K562 (cell line): ENCODE data around the gene CCP110. TPM values are rescaled to one million over a fixed set of nuclear protein-coding genes. Genes with fewer than 3 reads are reported as not detected.

Source experiments
- ATAC-seq: fragments of 200-7000 bp; cut with Tn5 transposase; 3 replicates; pipeline ENCODE4 v1.9.1; 2020; ENCODE audit warnings: moderate library complexity
- BruUV-seq: library from RNA; stranded (reverse); fragments of 400-500 nt; replicated peaks from 2 replicates; lab custom pipeline; 2021; lab: Mats Ljungman, UMichigan
- CTCF ChIA-PET: fragments of 300-600 bp; formaldehyde crosslinking; extraction: SDS; loops from one replicate; lab custom pipeline; 2021; ENCODE audit warnings: low intra/inter-chr PET ratio; lab: Yijun Ruan, JAX
- POLR2A ChIA-PET: fragments of 300-600, 350-650 bp; sonication (Branson Sonifier 250); formaldehyde crosslinking; extraction: SDS; loops from one replicate; lab custom pipeline; 2021; ENCODE audit warnings: antibody characterized with exemption, inconsistent platforms; lab: Yijun Ruan, JAX
- DNase-seq, 4 experiments: peaks; one replicate each; pipeline versions ENCODE4 v3.0.0 to v3.0.0-alpha.2; 2011 to 2018; ENCODE audit warnings: low spot score in 3 of 4, mixed read lengths in 3 of 4; ENCODE audit errors: extremely low read depth in 1 of 4
- FAIRE-seq: peaks from 2 replicates; lab custom pipeline; 2011; peaks lifted over from hg19 to GRCh38; lab: Jason Lieb, UNC
- H2AFZ ChIP-seq: 2 replicates; pipeline ENCODE4 v1.6.0; 2011; ENCODE audit warnings: low read depth, low read length, control low read depth, inconsistent platforms
- H3K27ac ChIP-seq: fragments of 200-600 bp; 3 replicates; pipeline ENCODE4 v1.8.0; 2011; ENCODE audit warnings: low read depth, mild to moderate bottlenecking, control low read depth, inconsistent platforms, low read length, moderate library complexity, mixed read lengths; ENCODE audit errors: extremely low read depth
- H3K27me3 ChIP-seq, 2 experiments: fragments of 300-600 bp in 1 of 2; 2 replicates in 1 of 2; 3 replicates in 1 of 2; pipeline versions ENCODE4 v1.6.0 to v1.8.0; 2011; ENCODE audit warnings: inconsistent platforms in 2 of 2, low read length in 2 of 2, mild to moderate bottlenecking in 1 of 2, mixed read lengths in 1 of 2, moderate library complexity in 1 of 2; ENCODE audit not compliant: control insufficient read depth in 2 of 2, insufficient read depth in 2 of 2
- H3K36me3 ChIP-seq: fragments of 300-600 bp; 3 replicates; pipeline ENCODE4 v1.8.0; 2011; ENCODE audit warnings: mild to moderate bottlenecking, low read length, inconsistent platforms; ENCODE audit not compliant: control insufficient read depth, insufficient read depth
- H3K4me1 ChIP-seq, 2 experiments: fragments of 200-600 bp in 1 of 2; replicated peaks in 1 of 2; 2 replicates in 1 of 2; 3 replicates in 1 of 2; pipeline versions ENCODE4 v1.5.1 to v1.8.0; 2011; ENCODE audit warnings: inconsistent platforms in 2 of 2, low read length in 2 of 2, mild to moderate bottlenecking in 1 of 2, mixed read lengths in 1 of 2, moderate library complexity in 1 of 2; ENCODE audit not compliant: control insufficient read depth in 2 of 2, insufficient read depth in 2 of 2
- H3K4me2 ChIP-seq: 2 replicates; pipeline ENCODE4 v1.6.1; 2011; ENCODE audit warnings: low read length, control low read depth, inconsistent platforms, mixed read lengths; ENCODE audit not compliant: insufficient read depth
- H3K4me3 ChIP-seq: fragments of 200-600 bp; sonication (generic), shearing (Covaris generic); 2 replicates; pipeline ENCODE4 v1.5.1; 2016; ENCODE audit warnings: control low read depth, inconsistent platforms
- H3K79me2 ChIP-seq: fragments of 200-600 bp; 3 replicates; pipeline ENCODE4 v1.8.0; 2011; ENCODE audit warnings: low read length, inconsistent platforms; ENCODE audit not compliant: control insufficient read depth, insufficient read depth
- H3K9ac ChIP-seq, 2 experiments: 2 replicates each; pipeline versions ENCODE4 v1.6.0 to v1.6.1; 2011; ENCODE audit warnings: low read depth in 2 of 2, low read length in 2 of 2, control low read depth in 1 of 2, inconsistent platforms in 1 of 2, mild to moderate bottlenecking in 1 of 2, mixed read lengths in 1 of 2; ENCODE audit not compliant: insufficient read depth in 1 of 2
- H3K9me1 ChIP-seq: one replicate; pipeline ENCODE4 v1.6.0; 2011; ENCODE audit warnings: inconsistent platforms, mild to moderate bottlenecking, low read length, moderate library complexity; ENCODE audit not compliant: control insufficient read depth, insufficient read depth
- H3K9me3 ChIP-seq: replicated peaks from 2 replicates; pipeline ENCODE4 v1.5.1; 2011; ENCODE audit warnings: low read depth, low read length, inconsistent platforms; ENCODE audit not compliant: control insufficient read depth, insufficient read depth
- H4K20me1 ChIP-seq: replicated peaks from 2 replicates; pipeline ENCODE4 v1.6.1; 2011; ENCODE audit warnings: low read length, inconsistent platforms, mixed read lengths; ENCODE audit not compliant: control insufficient read depth, insufficient read depth
- CCAR2 ChIP-seq: fragments of 200-400 bp; formaldehyde crosslinking; IDR thresholded peaks from 2 replicates; pipeline ENCODE4 v1.6.1; 2017; ENCODE audit warnings: mild to moderate bottlenecking, low read depth, low read length
- NFIX ChIP-seq: fragments of 250-450 bp; sonication (Bioruptor Pico); IDR thresholded peaks from 2 replicates; pipeline ENCODE4 v1.4.0; 2020; ENCODE audit warnings: low read depth, mild to moderate bottlenecking, moderate library complexity
- NUFIP1 ChIP-seq: fragments of 450-650 bp; IDR thresholded peaks from 2 replicates; pipeline ENCODE4 v1.6.1; 2018; ENCODE audit not compliant: partially characterized antibody
- RBM14 ChIP-seq: fragments of 200-400 bp; formaldehyde crosslinking; IDR thresholded peaks from 2 replicates; pipeline ENCODE4 v1.6.1; 2018; ENCODE audit warnings: low read depth, mild to moderate bottlenecking, low read length, moderate library complexity, borderline replicate concordance; ENCODE audit not compliant: insufficient read depth
- RBM34 ChIP-seq: fragments of 200-400 bp; formaldehyde crosslinking; IDR thresholded peaks from 2 replicates; pipeline ENCODE4 v1.6.1; 2018; ENCODE audit warnings: low read length, borderline replicate concordance; ENCODE audit not compliant: insufficient read depth
- SREBF2 ChIP-seq: sonication (generic); formaldehyde crosslinking; IDR thresholded peaks from 2 replicates; pipeline ENCODE4 v1.4.0; 2020; ENCODE audit warnings: mild to moderate bottlenecking, missing genetic modification reagents
- ZBTB7A ChIP-seq: IDR thresholded peaks from 2 replicates; pipeline ENCODE4 v1.6.1; 2011; ENCODE audit warnings: low read depth, mild to moderate bottlenecking, low read length, moderate library complexity, borderline replicate concordance; ENCODE audit not compliant: control insufficient read depth
- ZNF57 ChIP-seq: fragments of 450-650 bp; formaldehyde crosslinking; IDR thresholded peaks from 2 replicates; pipeline ENCODE4 v1.4.0; 2020; ENCODE audit warnings: mild to moderate bottlenecking, moderate library complexity
- WGBS: fragments of 100-300 bp; shearing (Covaris generic); methylation state at CpG from one replicate; pipeline ENCODE4 v1.1.6; 2016; ENCODE audit warnings: low coverage, mixed read lengths; ENCODE audit not compliant: insufficient coverage; ENCODE audit errors: missing lambda C conversion rate; 5-methylcytosine and 5-hydroxymethylcytosine counted together
- in situ Hi-C: fragments of 300-500 bp; cut with MboI; formaldehyde crosslinking; loops from 4 replicates; pipeline ENCODE4 v1.15.0; 2018; ENCODE audit warnings: inconsistent platforms, mixed read lengths
- intact Hi-C: fragments of 100-400 bp; cut with micrococcal nuclease; formaldehyde crosslinking; loops from 2 replicates; pipeline ENCODE4 v1.14.2; 2022
- polyA plus RNA-seq, 8 experiments: library from polyadenylated mRNA; depleted of rRNA in 4 of 8; stranded (reverse) in 5 of 8; unstranded in 3 of 8; fragments of >200 nt; fragmentation: Nextera tagmentation in 2 of 8; fragmentation: Illumina TruSeq in 1 of 8; extraction: Ambion mirVana in 2 of 8; extraction: Trizol in 1 of 8; gene quantifications; 2 replicates each; pipeline versions ENCODE4 v1.2.1 to v1.2.3, GENCODE V29; 2011 to 2014; ENCODE audit warnings: inconsistent platforms in 1 of 8, missing spikeins in 1 of 8
- total RNA-seq, 7 experiments: library from RNA; depleted of rRNA in 6 of 7; stranded (reverse); fragments of >200 nt in 6 of 7; fragmentation: Illumina TruSeq in 2 of 7; extraction: Trizol in 2 of 7; gene quantifications; 2 replicates each; pipeline versions ENCODE4 v1.2.1 to v1.2.3, GENCODE V29; 2011 to 2021; ENCODE audit warnings: low replicate concordance in 1 of 7
- TF ChIP-seq, protein P1 (sequence below): fragments of 250-450 bp; sonication (Bioruptor Pico); IDR thresholded peaks from 2 replicates; pipeline ENCODE4 v1.5.0; 2020; ENCODE audit warnings: mild to moderate bottlenecking
- TF ChIP-seq, protein P2 (sequence below), 2 experiments: fragments of 450-650 bp; conservative IDR thresholded peaks; 2 replicates each; pipeline ENCODE4 v1.6.1; 2017; ENCODE audit warnings: mild to moderate bottlenecking in 2 of 2, moderate library complexity in 2 of 2
- TF ChIP-seq, protein P3 (sequence below): sonication (generic); formaldehyde crosslinking; IDR thresholded peaks from 2 replicates; pipeline ENCODE4 v1.8.0; 2023; ENCODE audit warnings: missing genetic modification reagents, mild to moderate bottlenecking, borderline replicate concordance

Gene CCP110
- total and polyA plus RNA-seq, 9 of the 15 experiments (the other 6 are each of a cell fraction or from before 2014, with no cell fraction given), result 3.5 to 16.1 (median 12.1) TPM

DNA sequence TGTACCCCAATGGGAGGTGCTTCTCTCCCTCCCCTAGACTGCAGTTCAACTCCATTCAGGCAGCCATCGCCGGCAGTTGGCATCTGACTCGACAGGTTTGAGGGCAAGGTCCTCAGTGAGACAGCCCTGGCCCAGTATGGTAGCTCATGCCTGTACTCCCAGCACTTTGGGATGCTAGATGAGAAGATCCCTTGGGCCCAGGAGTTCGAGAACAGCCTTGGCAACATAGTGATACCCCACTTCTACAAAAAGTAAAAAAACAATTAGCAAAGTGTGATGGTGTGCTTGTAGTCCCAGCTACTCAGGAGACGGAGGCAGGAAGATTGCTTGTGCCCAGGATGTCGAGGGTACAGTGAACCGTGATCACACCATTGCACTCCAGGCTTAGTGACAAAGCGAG is 43.8 kb downstream of the CCP110 start:
- Histone ChIP-seq H3K4me3 (no peak overlapping the region), H3K27me3 (no peaks in the 10 kb centered on the region; a peak in 1 of 5 replicates), H3K9me1 (no peaks in the 10 kb centered on the region), H2AFZ (no peak overlapping the region), H3K4me2 (no peak overlapping the region), H3K36me3 (peaks cover 2% of the 10 kb centered on the region; the same call in 1 of the 3 replicates), H3K9ac (no peak overlapping the region)
- in situ Hi-C loops, result no loop called here
- no peak for ATAC-seq
- 25% methylated on average over 7 of the region's 8 CpGs for WGBS
- TF ChIP-seq, protein P1, sequence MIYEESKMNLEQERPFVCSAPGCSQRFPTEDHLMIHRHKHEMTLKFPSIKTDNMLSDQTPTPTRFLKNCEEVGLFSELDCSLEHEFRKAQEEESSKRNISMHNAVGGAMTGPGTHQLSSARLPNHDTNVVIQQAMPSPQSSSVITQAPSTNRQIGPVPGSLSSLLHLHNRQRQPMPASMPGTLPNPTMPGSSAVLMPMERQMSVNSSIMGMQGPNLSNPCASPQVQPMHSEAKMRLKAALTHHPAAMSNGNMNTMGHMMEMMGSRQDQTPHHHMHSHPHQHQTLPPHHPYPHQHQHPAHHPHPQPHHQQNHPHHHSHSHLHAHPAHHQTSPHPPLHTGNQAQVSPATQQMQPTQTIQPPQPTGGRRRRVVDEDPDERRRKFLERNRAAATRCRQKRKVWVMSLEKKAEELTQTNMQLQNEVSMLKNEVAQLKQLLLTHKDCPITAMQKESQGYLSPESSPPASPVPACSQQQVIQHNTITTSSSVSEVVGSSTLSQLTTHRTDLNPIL (CRISPR knock-in tag), result no peak
- TF ChIP-seq, protein P2, sequence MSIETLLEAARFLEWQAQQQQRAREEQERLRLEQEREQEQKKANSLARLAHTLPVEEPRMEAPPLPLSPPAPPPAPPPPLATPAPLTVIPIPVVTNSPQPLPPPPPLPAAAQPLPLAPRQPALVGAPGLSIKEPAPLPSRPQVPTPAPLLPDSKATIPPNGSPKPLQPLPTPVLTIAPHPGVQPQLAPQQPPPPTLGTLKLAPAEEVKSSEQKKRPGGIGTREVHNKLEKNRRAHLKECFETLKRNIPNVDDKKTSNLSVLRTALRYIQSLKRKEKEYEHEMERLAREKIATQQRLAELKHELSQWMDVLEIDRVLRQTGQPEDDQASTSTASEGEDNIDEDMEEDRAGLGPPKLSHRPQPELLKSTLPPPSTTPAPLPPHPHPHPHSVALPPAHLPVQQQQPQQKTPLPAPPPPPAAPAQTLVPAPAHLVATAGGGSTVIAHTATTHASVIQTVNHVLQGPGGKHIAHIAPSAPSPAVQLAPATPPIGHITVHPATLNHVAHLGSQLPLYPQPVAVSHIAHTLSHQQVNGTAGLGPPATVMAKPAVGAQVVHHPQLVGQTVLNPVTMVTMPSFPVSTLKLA (conservative IDR thresholded peaks at IDR 0.05), result no peak
- TF ChIP-seq RBM14, result no peak
- TF ChIP-seq ZBTB7A, result no peak
- no peak for TF ChIP-seq CCAR2
- no peak for TF ChIP-seq NUFIP1
- TF ChIP-seq, protein P3, sequence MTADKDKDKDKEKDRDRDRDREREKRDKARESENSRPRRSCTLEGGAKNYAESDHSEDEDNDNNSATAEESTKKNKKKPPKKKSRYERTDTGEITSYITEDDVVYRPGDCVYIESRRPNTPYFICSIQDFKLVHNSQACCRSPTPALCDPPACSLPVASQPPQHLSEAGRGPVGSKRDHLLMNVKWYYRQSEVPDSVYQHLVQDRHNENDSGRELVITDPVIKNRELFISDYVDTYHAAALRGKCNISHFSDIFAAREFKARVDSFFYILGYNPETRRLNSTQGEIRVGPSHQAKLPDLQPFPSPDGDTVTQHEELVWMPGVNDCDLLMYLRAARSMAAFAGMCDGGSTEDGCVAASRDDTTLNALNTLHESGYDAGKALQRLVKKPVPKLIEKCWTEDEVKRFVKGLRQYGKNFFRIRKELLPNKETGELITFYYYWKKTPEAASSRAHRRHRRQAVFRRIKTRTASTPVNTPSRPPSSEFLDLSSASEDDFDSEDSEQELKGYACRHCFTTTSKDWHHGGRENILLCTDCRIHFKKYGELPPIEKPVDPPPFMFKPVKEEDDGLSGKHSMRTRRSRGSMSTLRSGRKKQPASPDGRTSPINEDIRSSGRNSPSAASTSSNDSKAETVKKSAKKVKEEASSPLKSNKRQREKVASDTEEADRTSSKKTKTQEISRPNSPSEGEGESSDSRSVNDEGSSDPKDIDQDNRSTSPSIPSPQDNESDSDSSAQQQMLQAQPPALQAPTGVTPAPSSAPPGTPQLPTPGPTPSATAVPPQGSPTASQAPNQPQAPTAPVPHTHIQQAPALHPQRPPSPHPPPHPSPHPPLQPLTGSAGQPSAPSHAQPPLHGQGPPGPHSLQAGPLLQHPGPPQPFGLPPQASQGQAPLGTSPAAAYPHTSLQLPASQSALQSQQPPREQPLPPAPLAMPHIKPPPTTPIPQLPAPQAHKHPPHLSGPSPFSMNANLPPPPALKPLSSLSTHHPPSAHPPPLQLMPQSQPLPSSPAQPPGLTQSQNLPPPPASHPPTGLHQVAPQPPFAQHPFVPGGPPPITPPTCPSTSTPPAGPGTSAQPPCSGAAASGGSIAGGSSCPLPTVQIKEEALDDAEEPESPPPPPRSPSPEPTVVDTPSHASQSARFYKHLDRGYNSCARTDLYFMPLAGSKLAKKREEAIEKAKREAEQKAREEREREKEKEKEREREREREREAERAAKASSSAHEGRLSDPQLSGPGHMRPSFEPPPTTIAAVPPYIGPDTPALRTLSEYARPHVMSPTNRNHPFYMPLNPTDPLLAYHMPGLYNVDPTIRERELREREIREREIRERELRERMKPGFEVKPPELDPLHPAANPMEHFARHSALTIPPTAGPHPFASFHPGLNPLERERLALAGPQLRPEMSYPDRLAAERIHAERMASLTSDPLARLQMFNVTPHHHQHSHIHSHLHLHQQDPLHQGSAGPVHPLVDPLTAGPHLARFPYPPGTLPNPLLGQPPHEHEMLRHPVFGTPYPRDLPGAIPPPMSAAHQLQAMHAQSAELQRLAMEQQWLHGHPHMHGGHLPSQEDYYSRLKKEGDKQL (CRISPR knock-in tag), result no peak
- TF ChIP-seq ZNF57, result no peak
- no peak for TF ChIP-seq NFIX
- no peak for TF ChIP-seq RBM34
- TF ChIP-seq SREBF2 (CRISPR knock-in tag), result no peak
- TF ChIP-seq, all 486 proteins: peak for 0
- DNase-seq, result no peak
- Histone ChIP-seq H4K20me1 (no peaks in the 10 kb centered on the region), H3K9me3 (no peaks in the 10 kb centered on the region), H3K4me1 (no peaks in the 10 kb centered on the region; a peak in 1 of 5 replicates), H3K79me2 (no peaks in the 10 kb centered on the region), H3K27ac (no peak overlapping the region)
- intact Hi-C loops, result no loop called here
- no peak for FAIRE-seq
- CTCF ChIA-PET, result no interaction called here
- POLR2A ChIA-PET, result interaction anchor here (1.1 to 1.6 kb wide), 2 partner anchors 11 kb away, joined by 3 to 7 read pairs; no protein-coding TSS in a partner anchor
- BruUV-seq, result no TSS peak
